Nephron (organoid): Measurements from ENCODE around the gene PLCB1.

Source experiments
- H3K27ac Mint-ChIP-seq, 3 experiments: 2 replicates each; pipeline ENCODE4 v1.8.0; 2020; ENCODE audit warnings: mixed read lengths in 3 of 3, mild to moderate bottlenecking in 2 of 3, moderate library complexity in 1 of 3
- H3K27me3 Mint-ChIP-seq: 2 replicates; pipeline ENCODE4 v1.8.0; 2021; ENCODE audit warnings: low read depth, mild to moderate bottlenecking, moderate library complexity, mixed read lengths
- H3K36me3 Mint-ChIP-seq: 2 replicates; pipeline ENCODE4 v1.8.0; 2020; ENCODE audit warnings: low read depth, mixed read lengths
- H3K4me1 Mint-ChIP-seq: 2 replicates; pipeline ENCODE4 v1.8.0; 2020; ENCODE audit warnings: mixed read lengths
- H3K4me3 Mint-ChIP-seq, 3 experiments: 2 replicates each; pipeline ENCODE4 v1.8.0; 2020; ENCODE audit warnings: mild to moderate bottlenecking in 3 of 3, mixed read lengths in 3 of 3, moderate library complexity in 2 of 3
- H3K9me3 Mint-ChIP-seq: 2 replicates; pipeline ENCODE4 v1.8.0; 2020; ENCODE audit warnings: mixed read lengths
- TF ChIP-seq, protein P1 (sequence below), 3 experiments: fragments of 200-600 bp; sonication (generic); IDR thresholded peaks; one replicate each; pipeline ENCODE4 v1.5.0; 2021; ENCODE audit warnings: antibody characterized with exemption in 3 of 3; ENCODE audit not compliant: unreplicated experiment in 3 of 3

PLCB1 gene

DNA sequence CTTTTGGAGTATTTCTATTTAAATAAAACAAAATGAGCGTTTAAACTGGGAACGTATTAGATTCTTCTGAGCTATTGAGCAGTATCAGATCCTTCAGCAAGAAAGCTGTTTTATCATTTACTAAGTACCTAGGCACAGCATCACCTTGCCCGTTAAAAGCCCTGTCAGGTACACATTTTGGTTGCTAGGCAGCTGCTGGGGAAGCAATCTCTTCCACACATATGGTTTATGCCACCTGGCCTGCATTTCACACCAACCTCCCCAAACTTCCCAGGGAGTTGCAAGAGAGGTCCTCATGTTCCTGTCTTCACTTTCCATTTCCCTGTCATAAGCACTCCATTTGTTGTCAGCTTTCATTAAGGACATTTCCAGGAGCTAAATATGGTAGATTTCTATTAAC, 400.1 kb downstream of the PLCB1 start:
- TF ChIP-seq, protein P1, sequence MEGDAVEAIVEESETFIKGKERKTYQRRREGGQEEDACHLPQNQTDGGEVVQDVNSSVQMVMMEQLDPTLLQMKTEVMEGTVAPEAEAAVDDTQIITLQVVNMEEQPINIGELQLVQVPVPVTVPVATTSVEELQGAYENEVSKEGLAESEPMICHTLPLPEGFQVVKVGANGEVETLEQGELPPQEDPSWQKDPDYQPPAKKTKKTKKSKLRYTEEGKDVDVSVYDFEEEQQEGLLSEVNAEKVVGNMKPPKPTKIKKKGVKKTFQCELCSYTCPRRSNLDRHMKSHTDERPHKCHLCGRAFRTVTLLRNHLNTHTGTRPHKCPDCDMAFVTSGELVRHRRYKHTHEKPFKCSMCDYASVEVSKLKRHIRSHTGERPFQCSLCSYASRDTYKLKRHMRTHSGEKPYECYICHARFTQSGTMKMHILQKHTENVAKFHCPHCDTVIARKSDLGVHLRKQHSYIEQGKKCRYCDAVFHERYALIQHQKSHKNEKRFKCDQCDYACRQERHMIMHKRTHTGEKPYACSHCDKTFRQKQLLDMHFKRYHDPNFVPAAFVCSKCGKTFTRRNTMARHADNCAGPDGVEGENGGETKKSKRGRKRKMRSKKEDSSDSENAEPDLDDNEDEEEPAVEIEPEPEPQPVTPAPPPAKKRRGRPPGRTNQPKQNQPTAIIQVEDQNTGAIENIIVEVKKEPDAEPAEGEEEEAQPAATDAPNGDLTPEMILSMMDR (IDR thresholded peaks at IDR 0.05; ENCODE audit: unreplicated experiment in 3 of 3): no peak
- no peak overlapping the region for H3K27ac Mint-ChIP-seq

DNA sequence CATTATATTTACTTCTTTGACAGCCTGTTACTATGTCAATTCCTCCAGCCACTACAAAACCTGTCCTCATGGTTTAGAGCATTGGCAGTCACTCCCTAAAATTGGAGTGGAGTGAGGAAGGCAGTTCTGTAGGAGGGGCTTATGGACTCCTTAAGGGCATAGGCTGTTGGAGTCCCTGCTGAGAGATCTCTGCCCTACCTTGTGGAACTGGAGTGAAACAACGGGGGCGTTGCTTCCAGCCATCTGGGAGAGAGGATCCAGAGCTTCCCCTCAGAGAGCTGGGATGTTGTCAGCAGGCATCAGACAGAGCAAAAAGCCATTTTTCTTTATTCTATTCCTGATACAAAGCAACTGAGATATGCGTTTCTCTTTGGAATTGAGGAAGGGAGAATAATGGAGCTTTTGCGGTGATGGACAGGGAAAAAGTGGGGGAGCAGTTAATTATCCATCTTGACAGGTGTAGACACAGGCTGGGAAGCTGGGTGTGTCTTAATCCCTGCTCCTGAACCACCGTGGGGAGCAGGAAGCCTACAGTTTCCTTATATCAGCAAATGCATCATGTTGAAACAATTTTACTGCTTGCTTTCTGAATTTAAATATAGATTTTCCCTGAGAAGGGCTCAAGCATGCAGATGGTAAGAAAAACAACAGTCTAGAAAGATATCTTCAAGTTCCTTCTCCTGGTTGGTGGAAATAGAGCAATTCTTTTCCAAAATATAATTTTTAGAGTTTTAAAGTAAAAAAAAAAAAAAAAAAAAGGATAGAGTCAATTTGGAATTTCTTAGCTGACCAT, 402.5 kb downstream of the PLCB1 start:
- TF ChIP-seq, protein P1 (IDR thresholded peaks at IDR 0.05; ENCODE audit: unreplicated experiment in 3 of 3): no peak
- H3K4me1 Mint-ChIP-seq: peaks cover 5% of the 10 kb centered on the region

More for the DNA sequence above, 400.1 kb downstream of the PLCB1 start:
- Mint-ChIP-seq H3K4me1 (peaks cover 5% of the 10 kb centered on the region), H3K4me3 (no peak overlapping the region), H3K36me3 (no peaks in the 10 kb centered on the region), H3K27me3 (no peaks in the 10 kb centered on the region), H3K9me3 (peaks cover 2% of the 10 kb centered on the region)

DNA sequence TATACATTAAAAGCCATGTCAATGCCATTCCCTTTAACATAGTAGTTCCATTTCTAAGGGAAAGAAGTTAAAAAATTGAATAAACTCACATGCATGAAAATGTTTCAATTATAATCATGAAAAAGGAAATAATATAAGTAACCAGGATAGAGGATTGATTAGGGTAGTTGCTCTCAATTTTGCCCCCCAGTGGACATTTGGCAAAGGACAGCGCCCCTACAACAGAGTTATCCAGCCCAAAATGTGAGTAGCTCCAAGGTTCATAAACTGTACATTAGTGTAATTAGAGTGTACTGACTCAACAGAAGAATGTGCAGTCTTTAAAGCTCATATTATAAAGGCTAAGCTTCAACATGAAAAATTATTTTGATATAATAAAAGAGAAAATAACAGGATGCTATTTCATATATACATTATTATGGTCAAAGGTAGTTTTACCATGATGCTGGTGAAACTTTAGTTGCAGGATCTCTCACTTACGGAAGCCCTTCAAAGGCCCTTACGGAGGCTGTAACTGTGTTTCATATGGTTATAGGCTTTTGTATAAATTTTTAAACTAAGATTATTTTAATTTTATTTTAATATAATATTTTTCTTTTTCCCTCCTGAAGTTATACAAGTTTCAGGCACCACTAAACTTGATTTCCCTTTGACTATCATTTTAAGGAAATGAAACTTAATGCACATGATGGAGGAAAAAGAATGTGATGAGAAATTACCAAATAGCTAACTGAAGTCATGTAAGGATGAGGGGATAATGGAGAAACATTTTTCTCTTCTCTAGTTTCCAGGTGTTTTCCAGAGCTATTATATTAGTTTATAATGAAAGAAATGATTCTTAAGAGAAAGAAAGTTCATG, 403.6 kb downstream of the PLCB1 start:
- TF ChIP-seq, protein P1 (IDR thresholded peaks at IDR 0.05; ENCODE audit: unreplicated experiment in 3 of 3): peak in 2 of 3 experiments; percentile 33 to 36
- H3K4me3 Mint-ChIP-seq: no peak overlapping the region
- H3K9me3 Mint-ChIP-seq: peaks cover 2% of the 10 kb centered on the region
- no peaks in the 10 kb centered on the region for H3K36me3 Mint-ChIP-seq
- H3K27ac Mint-ChIP-seq: no peak overlapping the region
- H3K4me1 Mint-ChIP-seq: peaks cover 10% of the 10 kb centered on the region
- peaks cover 3% of the 10 kb centered on the region for H3K27me3 Mint-ChIP-seq

More for the DNA sequence above, 402.5 kb downstream of the PLCB1 start:
- Mint-ChIP-seq H3K9me3 (peaks cover 2% of the 10 kb centered on the region), H3K36me3 (no peaks in the 10 kb centered on the region), H3K27me3 (peaks cover 1% of the 10 kb centered on the region), H3K4me3 (no peak overlapping the region), H3K27ac (no peak overlapping the region)

DNA sequence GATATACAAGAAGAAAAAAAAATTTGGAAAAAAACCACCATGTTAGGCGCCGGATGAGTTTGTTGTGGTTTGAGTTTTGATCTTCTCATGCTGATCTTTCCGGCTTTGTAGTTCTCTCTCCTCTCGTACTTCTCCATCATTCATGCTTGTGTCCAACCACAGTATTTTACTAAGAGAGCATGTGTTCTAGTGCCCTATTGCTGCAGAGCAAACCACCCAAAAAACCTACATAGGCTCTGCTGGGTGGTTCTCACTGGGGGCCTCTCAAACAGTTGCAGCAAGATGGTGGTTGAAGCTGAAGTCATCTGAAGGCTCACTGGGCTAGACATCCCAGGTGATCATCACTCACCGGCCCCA, 404.2 kb downstream of the PLCB1 start:
- no peaks in the 10 kb centered on the region for H3K36me3 Mint-ChIP-seq
- H3K27me3 Mint-ChIP-seq: peaks cover 3% of the 10 kb centered on the region
- H3K9me3 Mint-ChIP-seq: peaks cover 2% of the 10 kb centered on the region
- no peak overlapping the region for H3K4me3 Mint-ChIP-seq
- no peak overlapping the region for H3K27ac Mint-ChIP-seq
- TF ChIP-seq, protein P1 (IDR thresholded peaks at IDR 0.05; ENCODE audit: unreplicated experiment in 3 of 3): no peak
- H3K4me1 Mint-ChIP-seq: peaks cover 10% of the 10 kb centered on the region

DNA sequence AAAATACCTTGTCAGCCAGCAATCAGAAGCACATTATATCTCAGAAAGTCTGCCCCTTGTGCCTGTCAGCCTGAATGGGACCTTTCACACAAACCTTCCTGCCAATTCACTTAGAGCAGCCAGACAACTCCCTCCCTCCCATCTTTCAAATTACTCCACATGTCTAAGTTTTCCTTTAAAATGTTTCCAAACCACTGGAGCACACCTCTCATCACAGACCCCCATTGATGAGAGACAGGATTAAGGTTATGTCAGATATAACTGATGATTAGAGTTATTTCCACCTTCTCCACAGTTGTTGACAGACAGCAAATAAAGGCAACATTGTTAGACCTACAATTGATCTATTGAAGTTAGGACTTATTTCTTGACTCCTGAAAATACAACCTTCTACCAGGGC, 408.4 kb downstream of the PLCB1 start:
- Mint-ChIP-seq H3K4me1 (peaks cover 20% of the 10 kb centered on the region), H3K9me3 (no peaks in the 10 kb centered on the region), H3K27ac (peak overlapping the region in 1 of 3 experiments; percentile 17), H3K36me3 (no peaks in the 10 kb centered on the region), H3K4me3 (no peak overlapping the region), H3K27me3 (peaks cover 3% of the 10 kb centered on the region)
- TF ChIP-seq, protein P1 (IDR thresholded peaks at IDR 0.05; ENCODE audit: unreplicated experiment in 3 of 3): no peak
